ENCODE data around the gene SCGB1C1. TPM values are rescaled to one million over a fixed set of nuclear protein-coding genes. Genes with fewer than 3 reads are reported as not detected.

SCGB1C1 gene
- total RNA-seq, 1 experiment from 2014 or later, result not detected

DNA sequence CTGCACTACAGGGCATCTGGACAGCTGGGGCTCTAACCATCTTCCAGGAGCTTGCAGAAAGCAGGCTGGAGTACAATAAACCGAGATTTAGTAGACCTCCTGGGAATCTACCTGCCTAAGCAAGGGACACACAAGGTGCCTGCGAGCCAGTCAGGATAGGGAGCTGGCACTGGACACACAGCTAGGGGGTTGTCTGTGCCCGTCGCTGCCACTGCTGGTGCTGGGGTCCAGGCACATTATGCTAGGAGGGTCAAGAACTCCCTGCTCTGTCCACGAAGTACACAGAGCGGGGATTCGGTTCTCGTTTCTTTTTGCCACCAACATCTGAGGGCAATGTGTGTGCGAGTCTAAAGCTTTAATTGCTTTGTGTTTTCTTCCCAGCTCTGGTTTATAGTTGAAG is 18.9 kb downstream of the SCGB1C1 start:
- Histone ChIP-seq H3K27me3 (replicated peaks; ENCODE audit: control insufficient read depth, insufficient read depth, low read length) (no peaks in the 10 kb centered on the region), H3K4me1 (peaks cover 28% of the 10 kb centered on the region), H3K4me3 (ENCODE audit: low read depth, low read length) (no peak overlapping the region), H3K36me3 (ENCODE audit: control insufficient read depth, insufficient read depth, low read length) (peaks cover 11% of the 10 kb centered on the region), H3K9me3 (no peaks in the 10 kb centered on the region)
- Mint-ChIP-seq H3K4me3 (ENCODE audit: unreplicated experiment) (no peak overlapping the region), H3K27ac (ENCODE audit: unreplicated experiment) (no peak overlapping the region), H3K27me3 (ENCODE audit: insufficient read depth, unreplicated experiment) (no peaks in the 10 kb centered on the region), H3K9me3 (ENCODE audit: unreplicated experiment) (no peaks in the 10 kb centered on the region), H3K4me1 (ENCODE audit: low read depth, unreplicated experiment) (peaks cover 13% of the 10 kb centered on the region), H3K36me3 (ENCODE audit: insufficient read depth, unreplicated experiment) (peaks cover 86% of the 10 kb centered on the region)
- no peak for DNase-seq
- POLR2A ChIA-PET, result no interaction called here
- TF ChIP-seq, protein P1, sequence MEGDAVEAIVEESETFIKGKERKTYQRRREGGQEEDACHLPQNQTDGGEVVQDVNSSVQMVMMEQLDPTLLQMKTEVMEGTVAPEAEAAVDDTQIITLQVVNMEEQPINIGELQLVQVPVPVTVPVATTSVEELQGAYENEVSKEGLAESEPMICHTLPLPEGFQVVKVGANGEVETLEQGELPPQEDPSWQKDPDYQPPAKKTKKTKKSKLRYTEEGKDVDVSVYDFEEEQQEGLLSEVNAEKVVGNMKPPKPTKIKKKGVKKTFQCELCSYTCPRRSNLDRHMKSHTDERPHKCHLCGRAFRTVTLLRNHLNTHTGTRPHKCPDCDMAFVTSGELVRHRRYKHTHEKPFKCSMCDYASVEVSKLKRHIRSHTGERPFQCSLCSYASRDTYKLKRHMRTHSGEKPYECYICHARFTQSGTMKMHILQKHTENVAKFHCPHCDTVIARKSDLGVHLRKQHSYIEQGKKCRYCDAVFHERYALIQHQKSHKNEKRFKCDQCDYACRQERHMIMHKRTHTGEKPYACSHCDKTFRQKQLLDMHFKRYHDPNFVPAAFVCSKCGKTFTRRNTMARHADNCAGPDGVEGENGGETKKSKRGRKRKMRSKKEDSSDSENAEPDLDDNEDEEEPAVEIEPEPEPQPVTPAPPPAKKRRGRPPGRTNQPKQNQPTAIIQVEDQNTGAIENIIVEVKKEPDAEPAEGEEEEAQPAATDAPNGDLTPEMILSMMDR (IDR thresholded peaks at IDR 0.05; ENCODE audit: insufficient read depth in 1 of 2, low read depth in 1 of 2, low read length in 1 of 2, severe bottlenecking in 1 of 2, unreplicated experiment in 1 of 2), result no peak
- no TSS peak for BruUV-seq (replicated peaks)
- intact Hi-C loops (cut with micrococcal nuclease; ENCODE audit: unreplicated experiment), result no loop called here
- CTCF ChIA-PET, result no interaction called here

DNA sequence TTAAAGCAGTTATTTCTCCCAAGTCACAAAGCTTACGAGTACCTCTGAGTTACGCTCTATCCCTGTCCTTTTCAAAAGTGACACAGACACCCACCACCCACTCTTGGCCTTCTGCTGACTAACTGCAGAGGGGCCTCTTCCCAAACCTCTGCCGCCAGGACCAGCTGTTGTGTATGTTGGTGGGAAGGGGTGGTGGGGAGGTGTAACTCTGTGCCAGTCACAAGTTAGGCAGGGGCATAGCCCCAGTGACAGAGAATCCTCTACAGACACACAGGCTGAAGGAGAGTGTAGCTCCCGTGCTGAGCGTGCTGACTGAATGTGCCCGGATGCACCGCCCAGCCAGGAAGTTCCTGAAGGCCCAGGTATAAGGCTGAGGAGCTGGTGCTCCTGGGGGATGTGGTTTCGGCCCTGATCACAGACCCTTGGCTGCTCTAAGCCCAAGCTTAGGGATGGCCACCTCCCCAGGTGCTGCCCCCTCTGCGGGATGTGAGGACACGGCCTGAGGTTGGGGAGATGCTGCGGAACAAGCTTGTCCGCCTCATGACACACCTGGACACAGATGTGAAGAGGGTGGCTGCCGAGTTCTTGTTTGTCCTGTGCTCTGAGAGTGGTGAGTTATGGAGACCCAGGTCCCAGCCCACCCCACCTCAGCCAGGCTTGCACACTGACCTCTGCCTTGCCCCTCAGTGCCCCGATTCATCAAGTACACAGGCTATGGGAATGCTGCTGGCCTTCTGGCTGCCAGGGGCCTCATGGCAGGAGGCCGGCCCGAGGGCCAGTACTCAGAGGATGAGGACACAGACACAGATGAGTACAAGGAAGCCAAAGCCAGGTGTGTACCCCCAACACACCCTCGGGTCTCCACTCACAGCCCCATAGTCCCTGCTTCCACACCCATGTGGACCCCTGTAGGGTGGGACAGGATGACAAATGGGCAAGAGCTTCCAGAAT is 19.5 kb downstream of the SCGB1C1 start:
- no peak overlapping the region for H3K4me3 Mint-ChIP-seq (ENCODE audit: unreplicated experiment)
- Histone ChIP-seq H3K27me3 (replicated peaks; ENCODE audit: control insufficient read depth, insufficient read depth, low read length) (no peaks in the 10 kb centered on the region), H3K9me3 (no peaks in the 10 kb centered on the region), H3K4me1 (peaks cover 33% of the 10 kb centered on the region), H3K36me3 (ENCODE audit: control insufficient read depth, insufficient read depth, low read length) (peaks cover 11% of the 10 kb centered on the region), H3K4me3 (ENCODE audit: low read depth, low read length) (no peak overlapping the region)
- no peak overlapping the region for H3K27ac Mint-ChIP-seq (ENCODE audit: unreplicated experiment)
- peaks cover 80% of the 10 kb centered on the region for H3K36me3 Mint-ChIP-seq (ENCODE audit: insufficient read depth, unreplicated experiment)
- CTCF ChIA-PET, result no interaction called here
- TF ChIP-seq, protein P1 (IDR thresholded peaks at IDR 0.05; ENCODE audit: insufficient read depth in 1 of 2, low read depth in 1 of 2, low read length in 1 of 2, severe bottlenecking in 1 of 2, unreplicated experiment in 1 of 2), result no peak
- intact Hi-C loops (cut with micrococcal nuclease; ENCODE audit: unreplicated experiment), result no loop called here
- peaks cover 13% of the 10 kb centered on the region for H3K4me1 Mint-ChIP-seq (ENCODE audit: low read depth, unreplicated experiment)
- no peaks in the 10 kb centered on the region for H3K9me3 Mint-ChIP-seq (ENCODE audit: unreplicated experiment)
- no peaks in the 10 kb centered on the region for H3K27me3 Mint-ChIP-seq (ENCODE audit: insufficient read depth, unreplicated experiment)
- POLR2A ChIA-PET, result no interaction called here
- no peak for DNase-seq
- BruUV-seq (replicated peaks), result no TSS peak

DNA sequence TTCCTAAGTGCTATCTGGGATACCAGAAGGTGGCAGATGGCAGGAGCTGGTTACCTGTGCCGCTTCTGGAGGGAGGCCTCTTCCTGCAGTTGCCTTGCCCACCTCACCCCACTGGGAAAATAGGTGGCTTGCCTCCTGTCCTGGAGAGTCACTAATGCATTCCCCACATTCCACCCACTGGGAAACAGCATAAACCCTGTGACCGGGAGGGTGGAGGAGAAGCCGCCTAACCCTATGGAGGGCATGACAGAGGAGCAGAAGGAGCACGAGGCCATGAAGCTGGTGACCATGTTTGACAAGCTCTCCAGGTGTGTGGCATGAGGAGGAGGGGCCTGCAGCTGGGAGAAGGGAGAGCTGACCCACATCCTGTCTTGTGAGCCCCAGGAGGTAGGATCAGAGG is 20.2 kb downstream of the SCGB1C1 start:
- no TSS peak for BruUV-seq (replicated peaks)
- H3K27me3 Mint-ChIP-seq (ENCODE audit: insufficient read depth, unreplicated experiment), result no peaks in the 10 kb centered on the region
- Histone ChIP-seq H3K27me3 (replicated peaks; ENCODE audit: control insufficient read depth, insufficient read depth, low read length) (no peaks in the 10 kb centered on the region), H3K4me3 (ENCODE audit: low read depth, low read length) (no peak overlapping the region), H3K9me3 (no peaks in the 10 kb centered on the region), H3K36me3 (ENCODE audit: control insufficient read depth, insufficient read depth, low read length) (peaks cover 11% of the 10 kb centered on the region), H3K4me1 (peaks cover 33% of the 10 kb centered on the region)
- intact Hi-C loops (cut with micrococcal nuclease; ENCODE audit: unreplicated experiment), result no loop called here
- CTCF ChIA-PET, result no interaction called here
- peaks cover 73% of the 10 kb centered on the region for H3K36me3 Mint-ChIP-seq (ENCODE audit: insufficient read depth, unreplicated experiment)
- H3K27ac Mint-ChIP-seq (ENCODE audit: unreplicated experiment), result no peak overlapping the region
- TF ChIP-seq, protein P1 (IDR thresholded peaks at IDR 0.05; ENCODE audit: insufficient read depth in 1 of 2, low read depth in 1 of 2, low read length in 1 of 2, severe bottlenecking in 1 of 2, unreplicated experiment in 1 of 2), result no peak
- POLR2A ChIA-PET, result no interaction called here
- DNase-seq, result no peak
- peaks cover 13% of the 10 kb centered on the region for H3K4me1 Mint-ChIP-seq (ENCODE audit: low read depth, unreplicated experiment)
- no peak overlapping the region for H3K4me3 Mint-ChIP-seq (ENCODE audit: unreplicated experiment)
- no peaks in the 10 kb centered on the region for H3K9me3 Mint-ChIP-seq (ENCODE audit: unreplicated experiment)
